Endothelial cell (in vitro differentiated cells): ENCODE measurements around the gene ST3GAL2. TPM values are rescaled to one million over a fixed set of nuclear protein-coding genes. Genes with fewer than 3 reads are reported as not detected.
A peak's percentile ranks its signal among the peaks of the same experiment; 100 is the strongest.

Experiments
- DNase-seq: peaks from one replicate; pipeline ENCODE4 v3.0.0; 2021; ENCODE audit warnings: low spot score
- H3K27ac Mint-ChIP-seq: one replicate; pipeline ENCODE4 v1.8.0; 2021; ENCODE audit warnings: mixed read lengths, inconsistent platforms; ENCODE audit not compliant: unreplicated experiment
- H3K27me3 Mint-ChIP-seq: one replicate; pipeline ENCODE4 v1.8.0; 2021; ENCODE audit warnings: mild to moderate bottlenecking, moderate library complexity, mixed read lengths, inconsistent platforms; ENCODE audit not compliant: unreplicated experiment
- H3K36me3 Mint-ChIP-seq: one replicate; pipeline ENCODE4 v1.8.0; 2021; ENCODE audit warnings: mild to moderate bottlenecking, low read depth, mixed read lengths, inconsistent platforms; ENCODE audit not compliant: unreplicated experiment
- H3K4me1 Mint-ChIP-seq: one replicate; pipeline ENCODE4 v1.8.0; 2021; ENCODE audit warnings: mild to moderate bottlenecking, mixed read lengths, inconsistent platforms; ENCODE audit not compliant: unreplicated experiment
- H3K4me3 Mint-ChIP-seq: one replicate; pipeline ENCODE4 v1.8.0; 2021; ENCODE audit warnings: mild to moderate bottlenecking, mixed read lengths, inconsistent platforms; ENCODE audit not compliant: unreplicated experiment
- H3K9me3 Mint-ChIP-seq: one replicate; pipeline ENCODE4 v1.8.0; 2021; ENCODE audit warnings: mixed read lengths, inconsistent platforms; ENCODE audit not compliant: unreplicated experiment
- total RNA-seq: library from RNA; stranded (reverse); fragmentation: NEBNext Ultra II Directional; extraction: Animal tissue kit (Norgen Biotek cat#: 25700); gene quantifications from one replicate; pipeline ENCODE4 v1.2.1, GENCODE V29; 2021; ENCODE audit not compliant: unreplicated experiment
- TF ChIP-seq, protein P1 (sequence below): fragments of 200-600 bp; sonication (generic); IDR thresholded peaks from one replicate; pipeline ENCODE4 v1.5.0; 2021; ENCODE audit warnings: antibody characterized with exemption; ENCODE audit not compliant: unreplicated experiment

ST3GAL2 gene
- total RNA-seq, 1 donor from 2014 or later = 87.0 TPM

DNA sequence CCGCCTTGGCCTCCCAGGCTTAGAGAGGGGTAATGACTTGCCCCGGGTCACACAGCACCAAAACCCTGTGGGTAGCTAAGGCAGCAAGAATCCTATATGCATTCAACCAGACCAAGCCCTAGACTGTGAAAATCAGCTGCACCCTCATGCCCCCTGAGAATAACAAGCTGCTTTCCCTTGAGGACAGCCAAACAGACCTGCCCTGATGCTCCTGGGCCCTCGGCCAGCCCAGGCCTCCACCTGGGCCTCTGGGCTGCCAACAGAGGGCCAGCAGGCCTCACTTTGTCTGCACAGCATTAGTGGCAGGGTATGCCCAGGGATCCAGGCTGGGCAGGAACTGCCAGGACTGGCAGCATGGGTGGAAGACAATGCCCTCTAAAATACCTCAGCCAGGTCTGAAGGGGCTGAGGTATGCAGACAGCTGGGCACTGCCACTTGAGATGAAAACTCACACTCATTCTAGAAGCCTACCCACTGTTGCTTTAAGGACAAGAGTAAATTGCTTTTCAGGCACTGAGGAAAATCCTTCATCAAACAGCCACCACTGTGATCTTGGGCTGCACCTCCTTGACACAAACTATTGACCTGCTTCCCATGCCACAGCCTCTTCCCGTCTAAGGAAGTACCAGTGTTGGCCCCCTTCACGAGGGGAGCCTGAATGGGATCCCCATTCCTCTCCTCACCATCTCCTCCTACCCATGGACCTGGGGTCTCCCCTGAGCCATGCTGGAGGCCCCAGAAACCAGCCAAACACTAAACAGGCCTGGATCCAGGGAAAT, 8.8 kb downstream of the ST3GAL2 start:
- Mint-ChIP-seq H3K4me1 (peaks cover 69% of the 10 kb centered on the region), H3K4me3 (peak overlapping the region; percentile 56)
- no peak for DNase-seq

DNA sequence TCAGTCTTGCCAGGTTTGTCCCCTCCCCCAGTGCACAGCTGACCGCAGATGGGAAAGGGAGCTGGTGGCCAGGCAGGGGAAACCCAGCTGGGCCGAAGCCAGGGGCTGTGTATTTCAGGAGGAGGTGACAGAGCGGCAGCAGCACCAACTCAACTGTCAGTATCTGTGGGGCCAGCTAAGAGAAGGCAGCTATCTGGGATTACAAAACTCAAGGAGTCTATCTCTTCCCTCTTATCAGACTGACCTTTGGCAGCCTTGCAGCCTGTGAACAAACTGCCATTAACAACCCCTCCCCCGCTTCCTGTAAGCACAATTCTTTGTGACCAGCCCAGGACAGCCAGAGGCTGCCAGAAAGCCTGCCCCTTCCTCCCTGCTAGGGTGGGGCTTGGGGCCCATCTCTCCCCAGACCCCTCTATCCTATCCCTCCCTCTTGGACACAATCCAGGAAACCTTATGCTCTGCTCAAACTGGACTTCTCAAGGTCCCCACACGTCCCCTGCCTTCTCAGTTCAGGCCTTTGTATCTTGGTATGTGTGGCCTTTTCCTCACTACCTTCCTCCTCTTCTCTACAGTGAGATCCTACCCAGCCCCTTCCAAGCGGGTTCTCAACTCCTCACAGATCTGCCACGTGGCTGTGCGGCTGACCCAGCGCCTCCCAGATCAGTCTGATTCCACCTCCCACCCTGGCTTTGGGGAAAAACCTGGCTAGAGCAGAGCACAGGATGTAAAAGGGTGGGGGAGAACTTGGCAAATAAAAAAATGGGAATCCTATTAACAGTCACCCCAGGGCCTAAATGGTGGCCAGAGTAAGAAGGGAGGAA, 10.5 kb downstream of the ST3GAL2 start:
- H3K4me1 Mint-ChIP-seq = peaks cover 61% of the 10 kb centered on the region
- peak overlapping the region; percentile 96 for H3K27ac Mint-ChIP-seq
- peak overlapping the region; percentile 74 for H3K4me3 Mint-ChIP-seq
- peak; percentile 70 for DNase-seq
- TF ChIP-seq, protein P1, sequence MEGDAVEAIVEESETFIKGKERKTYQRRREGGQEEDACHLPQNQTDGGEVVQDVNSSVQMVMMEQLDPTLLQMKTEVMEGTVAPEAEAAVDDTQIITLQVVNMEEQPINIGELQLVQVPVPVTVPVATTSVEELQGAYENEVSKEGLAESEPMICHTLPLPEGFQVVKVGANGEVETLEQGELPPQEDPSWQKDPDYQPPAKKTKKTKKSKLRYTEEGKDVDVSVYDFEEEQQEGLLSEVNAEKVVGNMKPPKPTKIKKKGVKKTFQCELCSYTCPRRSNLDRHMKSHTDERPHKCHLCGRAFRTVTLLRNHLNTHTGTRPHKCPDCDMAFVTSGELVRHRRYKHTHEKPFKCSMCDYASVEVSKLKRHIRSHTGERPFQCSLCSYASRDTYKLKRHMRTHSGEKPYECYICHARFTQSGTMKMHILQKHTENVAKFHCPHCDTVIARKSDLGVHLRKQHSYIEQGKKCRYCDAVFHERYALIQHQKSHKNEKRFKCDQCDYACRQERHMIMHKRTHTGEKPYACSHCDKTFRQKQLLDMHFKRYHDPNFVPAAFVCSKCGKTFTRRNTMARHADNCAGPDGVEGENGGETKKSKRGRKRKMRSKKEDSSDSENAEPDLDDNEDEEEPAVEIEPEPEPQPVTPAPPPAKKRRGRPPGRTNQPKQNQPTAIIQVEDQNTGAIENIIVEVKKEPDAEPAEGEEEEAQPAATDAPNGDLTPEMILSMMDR = no peak
- peaks cover 12% of the 10 kb centered on the region for H3K27me3 Mint-ChIP-seq
- no peaks in the 10 kb centered on the region for H3K9me3 Mint-ChIP-seq
- peaks cover 12% of the 10 kb centered on the region for H3K36me3 Mint-ChIP-seq

More for the DNA sequence above, 8.8 kb downstream of the ST3GAL2 start:
- H3K9me3 Mint-ChIP-seq = no peaks in the 10 kb centered on the region
- H3K27ac Mint-ChIP-seq = peak overlapping the region; percentile 95
- peaks cover 12% of the 10 kb centered on the region for H3K36me3 Mint-ChIP-seq
- TF ChIP-seq, protein P1 = no peak
- H3K27me3 Mint-ChIP-seq = peaks cover 13% of the 10 kb centered on the region

DNA sequence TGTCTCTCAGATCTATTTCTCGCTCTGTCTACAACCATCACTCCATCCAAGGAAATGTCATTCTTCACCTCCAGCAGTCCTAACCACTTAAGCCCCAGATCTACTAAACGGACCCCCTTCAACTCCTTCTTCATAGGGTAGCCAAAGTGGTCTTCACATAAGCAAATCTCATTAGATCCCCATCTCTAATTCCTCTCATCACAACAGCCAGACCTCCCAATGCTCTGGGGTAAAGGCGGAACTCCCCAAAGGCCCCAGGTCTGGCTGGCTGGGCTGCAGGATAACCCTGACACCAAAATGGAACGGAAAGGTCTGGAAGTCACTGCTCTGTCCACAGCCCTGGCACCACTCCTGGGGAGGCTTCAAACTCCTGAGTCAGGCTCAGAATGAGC, 11.1 kb downstream of the ST3GAL2 start:
- Mint-ChIP-seq H3K27ac (peak overlapping the region; percentile 96), H3K36me3 (peaks cover 12% of the 10 kb centered on the region), H3K9me3 (no peaks in the 10 kb centered on the region), H3K4me3 (peak overlapping the region; percentile 76), H3K4me1 (peaks cover 59% of the 10 kb centered on the region), H3K27me3 (peaks cover 13% of the 10 kb centered on the region)
- DNase-seq = no peak
- TF ChIP-seq, protein P1 = no peak

DNA sequence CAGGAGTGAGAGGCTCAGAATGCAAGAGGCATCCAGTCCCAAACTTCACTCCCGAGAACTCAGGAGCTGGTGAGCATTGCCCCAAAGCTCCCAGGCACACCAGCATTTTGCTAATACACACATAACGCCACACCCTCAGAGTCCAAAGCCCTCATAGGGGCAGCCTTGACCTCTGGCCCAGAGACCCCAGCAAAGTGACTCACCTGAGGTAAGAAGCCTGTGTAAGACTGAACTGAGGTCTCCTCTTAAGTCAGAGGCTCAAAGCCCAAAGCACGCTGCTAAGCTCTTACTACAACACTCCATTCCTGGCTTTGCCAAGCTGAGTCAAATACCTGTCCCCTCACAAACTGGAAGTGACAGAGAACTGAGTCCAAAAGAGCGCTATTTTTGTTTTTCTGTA, 16.4 kb downstream of the ST3GAL2 start:
- Mint-ChIP-seq H3K27me3 (peaks cover 12% of the 10 kb centered on the region), H3K27ac (no peak overlapping the region), H3K4me1 (peaks cover 61% of the 10 kb centered on the region), H3K4me3 (no peak overlapping the region), H3K9me3 (no peaks in the 10 kb centered on the region), H3K36me3 (peaks cover 12% of the 10 kb centered on the region)
- DNase-seq = no peak
- TF ChIP-seq, protein P1 = no peak
